Cardiac septum (tissue), 1 donor: ENCODE results near the gene MAGEE1. TPM values are rescaled to one million over a fixed set of nuclear protein-coding genes. Genes with fewer than 3 reads are reported as not detected.

Experiments
- DNase-seq: peaks from one replicate; pipeline ENCODE4 v3.0.0-alpha.2; 2020; ENCODE audit warnings: low spot score
- intact Hi-C: fragments of 100-400 bp; cut with DNase I; formaldehyde crosslinking; loops from one replicate; pipeline ENCODE4 v1.14.0; 2022
- long read RNA-seq: library from polyadenylated mRNA; unstranded; transcript quantifications from one replicate; pipeline ENCODE4 v2.0.0, GENCODE V29; 2021
- total RNA-seq: library from RNA; stranded (reverse); fragmentation: NEBNext Ultra II Directional; extraction: Animal tissue kit (Norgen Biotek cat#: 25700); gene quantifications from one replicate; pipeline ENCODE4 v1.2.1, GENCODE V29; 2021
- donor health status: DM: no; HTN: no; CAD: no.

MAGEE1 gene
- 3.7 TPM for total RNA-seq
- long read RNA-seq, result 0 reads

GRCh38 chrX:76427560-76428242 is at the start of gene MAGEE1:
TSS of gene MAGEE1 (plus strand) at chrX:76427710. CDS start at chrX:76427931, 221 bp downstream.
- intact Hi-C loops, result no loop called here
- DNase-seq, result peak; percentile 82

- no peak for DNase-seq
- intact Hi-C loops, result no loop called here
These were observed 28.5 kb upstream of the MAGEE1 start for GRCh38 chrX:76398970-76399369.

- no peak for DNase-seq
- intact Hi-C loops, result no loop called here
These were observed 19.7 kb upstream of the MAGEE1 start for GRCh38 chrX:76407795-76408194.

- DNase-seq, result no peak
- intact Hi-C loops, result no loop called here
These were observed 7.3 kb upstream of the MAGEE1 start for GRCh38 chrX:76420237-76420636.

- peak; percentile 67 for DNase-seq
- intact Hi-C loops, result no loop called here
These were observed 977 bp downstream of the MAGEE1 start for GRCh38 chrX:76428243-76429130.

- no peak for DNase-seq
- intact Hi-C loops, result no loop called here
These were observed 5.7 kb downstream of the MAGEE1 start for GRCh38 chrX:76433219-76433618.

GRCh38 chrX:76434103-76434741 is 6.7 kb downstream of the MAGEE1 start:
- no peak for DNase-seq
- intact Hi-C loops, result no loop called here

GRCh38 chrX:76439188-76439587 is 11.7 kb downstream of the MAGEE1 start:
- DNase-seq, result no peak

GRCh38 chrX:76453737-76454406 is 26.4 kb downstream of the MAGEE1 start:
- intact Hi-C loops, result loop anchor here (5.0 kb wide), 1 partner anchor 177 kb away; no protein-coding TSS in a partner anchor
- peak; percentile 44 for DNase-seq

More at GRCh38 chrX:76439188-76439587, 11.7 kb downstream of the MAGEE1 start:
- intact Hi-C loops, result no loop called here

GRCh38 chrX:76454456-76454927 is 27.0 kb downstream of the MAGEE1 start:
- intact Hi-C loops, result loop anchor here (5.0 kb wide), 1 partner anchor 177 kb away; no protein-coding TSS in a partner anchor
- peak; percentile 31 for DNase-seq

- no peak for DNase-seq
- intact Hi-C loops, result no loop called here
These were observed 49.8 kb downstream of the MAGEE1 start for GRCh38 chrX:76477353-76477752.
